NT2/D1 (cell line): Measurements from ENCODE around the gene MIA2.

ENCODE experiments used
- YY1 ChIP-seq: IDR thresholded peaks from 2 replicates; pipeline ENCODE4 v1.6.1; 2011; ENCODE audit not compliant: insufficient read length, insufficient read depth
- ZNF274 ChIP-seq: IDR thresholded peaks from 2 replicates; pipeline ENCODE4 v1.6.1; 2011; ENCODE audit warnings: mild to moderate bottlenecking, low read depth, low read length

DNA sequence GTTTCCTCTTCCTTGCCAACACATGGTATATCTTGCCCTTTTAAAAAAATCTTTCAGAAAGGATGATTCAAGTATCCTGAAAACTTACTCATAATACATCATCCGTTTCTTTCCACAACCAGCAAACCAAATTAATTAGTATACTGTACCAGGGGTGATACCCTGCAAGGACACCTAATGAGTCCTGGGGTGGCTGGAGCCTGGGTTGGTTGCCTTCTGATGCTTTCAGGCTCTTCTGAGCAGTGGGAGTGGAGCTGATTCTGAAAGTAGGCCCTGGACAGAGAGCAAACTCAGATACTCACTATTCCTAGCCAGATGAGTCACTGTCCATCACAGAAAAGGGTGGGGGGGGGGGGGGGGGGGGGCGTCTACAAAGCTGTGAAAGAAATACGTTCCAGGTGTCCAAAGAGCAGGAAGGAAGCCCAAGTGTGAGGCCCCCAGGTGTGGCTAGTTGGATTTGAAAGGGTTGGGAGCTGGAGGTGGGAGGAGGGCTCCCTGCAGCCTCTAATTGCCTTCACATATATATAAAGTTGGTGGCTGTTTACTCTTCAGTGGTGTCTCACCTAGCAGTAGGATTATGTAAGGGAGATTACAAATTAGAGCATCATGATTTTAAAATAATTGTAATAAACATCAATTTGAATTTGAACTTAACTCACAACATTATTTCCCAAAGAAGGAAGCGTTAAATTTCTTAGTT lies 162.0 kb downstream of the MIA2 start:
- no peak for TF ChIP-seq ZNF274
- no peak for TF ChIP-seq YY1
